8988T (cell line): ENCODE data around the gene EZH2.

Experiments
- DNase-seq: peaks from one replicate; pipeline ENCODE4 v3.0.0; 2011

EZH2 gene

GRCh38 chr7:148884049-148884298, at the start of gene EZH2:
Gene EZH2, minus strand, starts transcription at chr7:148884291. Its CDS starts 36,993 bp downstream, at chr7:148847298.
- no peak for DNase-seq

DNA sequence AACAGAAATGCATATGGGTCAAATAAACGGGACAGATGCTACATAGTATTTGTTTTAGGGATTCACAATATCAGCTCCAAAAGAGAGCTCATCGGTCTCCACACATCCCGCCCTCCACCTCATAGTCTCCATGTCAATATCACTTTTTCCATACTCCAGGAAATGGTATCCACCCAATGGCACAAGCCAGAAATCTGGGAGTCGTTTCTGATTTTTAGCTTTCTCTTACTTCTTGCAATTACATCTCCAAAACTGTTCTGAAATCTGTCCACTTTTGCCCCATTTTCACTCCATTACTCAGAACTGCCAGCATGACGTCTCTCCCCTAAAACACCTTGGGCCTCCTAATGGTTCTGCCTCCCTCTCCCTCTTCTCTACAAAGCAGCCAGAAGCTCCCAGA, 47.4 kb upstream of the EZH2 start:
- no peak for DNase-seq

GRCh38 chr7:148930335-148930734, 46.2 kb upstream of the EZH2 start:
- DNase-seq: no peak

DNA sequence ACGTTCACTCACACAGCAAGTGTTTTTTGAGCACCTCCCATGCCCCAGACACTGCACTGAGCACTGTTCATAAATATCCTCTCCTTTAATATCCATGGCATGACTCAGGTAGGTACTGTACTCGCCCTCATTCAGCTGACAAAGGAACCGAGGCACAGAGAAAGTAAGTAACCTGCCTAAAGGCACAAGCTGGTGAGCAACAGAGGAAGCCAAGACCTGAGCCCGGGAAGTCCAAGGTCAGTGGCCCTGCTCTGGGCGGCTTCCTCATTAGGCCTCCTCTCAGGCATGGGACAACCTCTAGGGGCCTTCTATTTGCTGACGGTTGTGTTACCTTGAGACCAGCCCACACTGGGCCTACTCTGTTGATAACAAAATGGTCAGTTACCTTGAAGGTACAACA, 45.1 kb upstream of the EZH2 start:
- DNase-seq: no peak

DNA sequence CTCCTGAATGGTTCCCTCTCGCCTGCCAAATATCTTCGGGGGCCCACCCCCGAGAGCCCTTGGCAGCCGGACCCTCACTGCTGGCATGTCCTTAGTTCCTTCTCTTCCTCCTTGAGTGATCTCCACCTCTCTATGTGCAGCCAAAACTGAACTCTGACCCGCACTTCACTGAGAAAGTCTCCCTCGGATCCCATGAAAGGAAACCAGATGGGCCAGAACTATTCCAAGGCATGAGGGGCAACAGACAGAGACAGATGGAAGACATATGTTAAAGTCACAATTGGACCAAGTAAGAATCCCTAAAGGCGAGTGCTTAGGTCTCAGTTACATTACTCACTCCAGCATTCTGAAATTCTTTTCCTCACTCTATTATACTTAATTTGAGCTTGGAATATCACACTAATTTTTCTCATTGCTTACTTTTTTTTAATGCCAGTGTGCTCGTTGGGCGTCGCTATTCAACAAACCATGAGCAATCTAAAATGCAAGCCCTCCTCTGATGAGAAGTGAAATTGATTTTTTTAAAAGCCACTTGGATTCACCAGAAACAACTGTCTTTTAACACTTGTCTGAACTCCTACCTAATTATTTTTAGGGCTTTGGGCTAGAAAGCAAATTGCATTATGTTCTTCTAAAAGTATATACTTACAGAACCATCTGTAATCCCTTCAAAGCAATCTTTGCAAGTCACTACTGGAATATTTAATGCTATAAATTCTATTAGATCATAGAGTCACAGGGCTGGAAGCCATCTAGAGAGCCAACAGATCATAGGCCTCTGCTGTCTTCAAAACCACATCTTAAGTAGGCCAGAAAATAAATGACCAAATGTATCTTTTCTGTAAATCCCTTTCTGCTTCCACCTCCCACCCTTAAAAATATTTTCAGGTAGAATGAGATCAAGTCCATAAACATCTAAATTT, 43.3 kb upstream of the EZH2 start:
- no peak for DNase-seq

- no peak for DNase-seq
Measured at GRCh38 chr7:148925836-148926235, 41.7 kb upstream of the EZH2 start.

GRCh38 chr7:148924011-148924410, 39.9 kb upstream of the EZH2 start:
- no peak for DNase-seq

DNA sequence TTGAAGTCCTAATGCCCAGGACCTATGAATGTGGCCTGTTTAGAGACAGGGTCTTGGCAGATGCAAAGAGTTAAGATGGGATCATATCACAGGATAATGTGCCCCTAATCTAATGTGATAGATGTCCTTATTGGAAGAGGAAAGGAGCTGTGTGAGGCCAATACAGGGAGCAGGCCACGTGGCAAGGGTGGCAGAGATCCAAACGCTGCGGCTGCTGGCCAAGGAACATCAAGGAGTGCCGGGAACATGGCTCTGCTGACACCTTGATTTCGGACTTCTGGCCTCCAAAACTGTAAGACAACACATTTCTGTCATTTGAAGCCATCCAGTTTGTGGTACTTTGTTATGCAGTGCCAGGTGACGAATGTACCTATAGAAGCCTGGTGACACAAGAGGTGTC, 37.7 kb upstream of the EZH2 start:
- DNase-seq: no peak

DNA sequence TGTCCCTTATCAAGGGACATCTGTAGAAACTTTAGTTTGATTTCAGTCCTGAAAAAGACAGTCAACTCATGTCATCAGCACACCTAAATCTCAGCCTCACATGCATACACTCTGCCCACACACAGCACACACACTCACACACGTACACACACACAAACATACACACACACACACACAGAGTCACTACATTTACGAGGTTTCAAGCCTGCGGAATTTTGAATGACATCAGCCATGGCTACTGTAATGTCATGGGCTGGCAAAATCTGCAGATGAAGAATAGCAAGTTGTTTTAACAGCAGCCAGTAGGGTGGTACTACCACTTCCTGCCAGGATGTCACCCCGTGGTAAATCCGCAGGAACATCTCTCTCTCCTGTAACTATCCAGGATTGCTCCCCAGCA, 37.1 kb upstream of the EZH2 start:
- no peak for DNase-seq

- DNase-seq: no peak
Measured at GRCh38 chr7:148919859-148920258, 35.8 kb upstream of the EZH2 start.

DNA sequence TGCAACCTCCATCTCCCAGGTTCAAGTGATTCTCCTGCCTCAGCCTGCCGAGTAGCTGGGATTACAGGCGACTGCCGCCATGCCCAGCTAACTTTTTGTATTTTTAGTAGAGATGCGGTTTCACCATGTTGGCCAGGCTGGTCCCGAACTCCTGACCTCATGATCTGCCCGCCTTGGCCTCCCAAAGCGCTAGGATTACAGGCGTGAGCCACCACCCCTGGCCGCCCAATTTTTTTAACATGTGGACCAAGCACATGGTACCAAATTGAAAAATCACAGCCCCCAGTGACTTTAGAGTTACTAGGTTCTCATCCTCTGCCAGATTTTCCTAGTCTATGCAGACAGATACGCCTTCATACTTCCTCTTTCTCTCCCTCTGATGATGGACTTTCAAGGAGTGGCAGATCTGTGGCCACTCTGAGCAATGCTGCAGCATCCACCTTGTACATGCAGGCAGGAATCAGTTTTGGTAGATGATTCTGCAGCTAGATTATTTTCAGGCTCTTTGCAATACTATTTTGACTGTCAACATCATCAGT, 34.0 kb upstream of the EZH2 start:
- no peak for DNase-seq

DNA sequence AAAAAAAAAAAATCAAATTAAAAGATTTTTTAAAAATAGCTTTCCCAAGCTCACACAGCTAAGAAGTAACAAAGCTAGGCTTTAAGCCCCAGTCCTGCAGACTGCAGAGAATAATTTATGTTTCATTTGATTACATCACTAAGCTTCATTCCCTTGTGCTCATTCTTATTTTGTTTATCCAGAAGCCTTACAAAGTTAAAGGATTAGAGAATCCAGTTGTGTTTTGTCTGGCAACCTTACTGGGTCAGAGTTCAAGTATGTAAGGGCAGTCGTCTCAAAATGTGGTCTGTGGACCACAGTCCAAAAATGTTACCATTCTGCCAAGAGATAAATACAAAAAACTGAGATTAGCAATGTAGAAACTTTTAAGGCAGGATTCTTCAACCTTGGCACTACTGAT, 32.1 kb upstream of the EZH2 start:
- no peak for DNase-seq

GRCh38 chr7:148915211-148915610, 31.1 kb upstream of the EZH2 start:
- no peak for DNase-seq

DNA sequence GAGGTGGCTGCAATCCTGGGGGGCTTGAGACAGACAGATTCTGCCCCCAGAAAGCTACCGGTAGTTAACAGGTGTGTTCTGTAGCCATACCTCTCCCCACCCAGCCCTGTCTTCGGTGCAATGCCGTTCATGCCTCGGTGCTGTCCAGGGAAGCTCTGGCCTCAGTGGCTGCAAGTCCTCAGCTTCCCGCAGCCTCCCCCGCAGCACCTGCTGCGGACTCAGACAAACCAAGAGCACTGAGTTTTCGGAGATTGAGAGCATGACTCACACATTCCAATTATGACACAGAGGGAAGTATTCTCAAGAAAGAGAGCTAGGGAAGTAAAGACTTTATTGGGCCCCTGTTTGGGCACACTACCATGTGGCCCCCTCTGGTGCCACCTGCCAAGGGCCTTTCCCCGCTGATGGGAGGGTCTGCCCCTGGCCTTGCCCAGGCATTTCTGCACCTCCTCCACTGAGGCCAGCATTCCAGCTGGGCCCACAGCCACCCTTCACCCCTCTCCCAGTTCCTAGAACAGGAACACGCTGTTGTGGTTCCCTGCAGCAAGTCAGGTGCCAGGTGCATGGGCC, 30.2 kb upstream of the EZH2 start:
- DNase-seq: peak; percentile 20

- no peak for DNase-seq
Measured at GRCh38 chr7:148912758-148913541, 28.9 kb upstream of the EZH2 start.

DNA sequence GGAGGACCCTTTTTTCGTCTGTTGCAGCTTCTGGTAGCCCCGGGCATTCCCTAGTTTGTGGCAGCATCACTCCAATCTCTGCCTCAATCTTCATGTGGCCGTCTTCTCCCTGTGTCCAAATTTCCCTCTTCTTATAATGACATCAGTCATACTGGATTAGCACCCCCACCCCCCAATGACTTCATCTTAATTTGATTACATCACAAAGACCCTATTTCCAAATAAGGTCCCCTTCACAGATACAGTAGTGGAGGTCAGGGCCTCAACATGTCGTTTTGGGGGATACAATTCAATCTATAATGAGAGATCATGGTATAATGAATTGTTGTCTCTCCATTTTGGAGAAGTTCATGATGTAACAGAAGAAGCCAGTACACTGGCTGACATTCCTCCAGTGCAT, 28.1 kb upstream of the EZH2 start:
- DNase-seq: no peak

GRCh38 chr7:148911626-148912025, 27.5 kb upstream of the EZH2 start:
- DNase-seq: no peak

- no peak for DNase-seq
Measured at GRCh38 chr7:148909568-148909967, 25.5 kb upstream of the EZH2 start.

DNA sequence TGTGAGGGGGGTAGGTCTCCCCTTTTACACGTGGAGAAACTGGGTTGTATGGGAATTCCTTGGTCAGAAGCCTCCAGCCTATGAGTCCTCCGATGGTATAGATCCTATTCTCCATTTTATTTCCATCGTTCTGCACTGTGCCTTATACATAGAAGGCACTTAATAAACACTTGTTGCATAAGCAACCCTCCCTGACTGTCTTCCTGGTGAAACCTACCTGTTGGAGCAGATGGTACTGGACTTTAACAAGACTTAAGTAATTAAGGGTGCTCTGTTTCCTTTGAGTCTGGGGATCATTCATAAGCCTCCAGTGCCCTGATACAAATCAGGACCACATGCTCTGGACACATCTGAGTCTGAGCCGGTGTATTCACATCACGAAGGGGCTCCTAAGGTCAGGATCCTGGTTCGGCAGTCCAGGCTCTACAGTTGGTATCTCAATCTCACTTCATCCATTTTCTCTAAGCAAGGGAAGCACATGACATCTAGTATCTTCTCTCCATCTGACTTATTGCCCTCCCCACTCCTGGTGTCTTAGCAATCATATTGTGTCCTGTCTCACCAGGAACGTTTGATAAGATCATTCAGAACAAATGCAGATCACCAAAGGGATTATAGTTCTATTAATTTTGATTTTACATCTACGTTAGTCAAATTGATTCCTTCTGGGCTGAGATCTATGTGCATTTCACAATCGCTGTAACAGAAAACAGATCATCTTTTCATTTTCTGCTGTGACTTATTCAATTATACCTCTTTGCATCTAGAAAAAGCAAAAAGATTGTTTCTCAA, 22.8 kb upstream of the EZH2 start:
- DNase-seq: no peak

DNA sequence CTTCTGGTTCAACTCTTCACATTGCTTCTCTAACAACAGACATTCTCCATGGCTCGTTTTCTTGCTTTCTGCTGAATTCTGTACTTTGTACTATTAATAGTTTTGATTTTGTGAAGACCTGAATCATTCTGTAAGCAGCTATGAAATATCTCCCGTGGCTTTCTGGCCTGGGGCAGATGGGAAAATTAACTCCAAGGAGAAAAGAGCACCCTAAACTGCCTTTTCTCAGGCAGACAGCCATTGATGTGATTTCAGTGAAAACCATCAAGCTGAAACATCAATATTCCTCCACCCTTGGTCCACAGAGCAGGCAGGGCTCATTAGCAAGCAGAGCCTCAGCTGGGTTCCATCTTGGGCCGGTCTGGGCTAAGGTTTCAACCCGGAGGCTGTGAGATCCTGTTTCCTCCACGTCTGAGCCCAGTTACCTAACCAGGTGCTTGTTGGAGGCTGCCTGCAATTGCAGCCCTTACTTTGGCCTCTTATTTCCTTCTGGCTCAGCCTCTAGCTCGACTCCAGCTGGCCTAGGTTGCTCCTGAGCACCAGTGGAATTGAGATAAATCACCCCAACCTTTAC, 21.1 kb upstream of the EZH2 start:
- no peak for DNase-seq

DNA sequence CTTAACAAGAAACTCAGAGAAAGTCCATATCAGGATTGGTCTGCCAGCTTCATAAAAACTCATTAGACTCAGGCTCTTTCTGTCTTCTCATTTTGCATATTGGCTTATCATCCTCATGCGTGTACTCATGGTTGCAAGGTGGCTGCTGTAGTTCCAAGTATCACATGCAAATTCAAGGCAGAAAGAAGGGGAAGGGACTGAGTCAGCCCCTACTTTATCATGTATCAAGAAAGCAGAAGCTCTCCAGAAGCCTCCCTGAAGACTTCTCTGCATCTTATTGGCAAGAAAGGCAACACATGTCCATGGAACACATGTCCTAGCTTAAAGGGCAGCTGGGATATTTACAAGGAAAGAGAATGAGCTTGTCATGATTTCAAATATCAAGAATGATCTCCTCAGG, 19.4 kb upstream of the EZH2 start:
- no peak for DNase-seq

DNA sequence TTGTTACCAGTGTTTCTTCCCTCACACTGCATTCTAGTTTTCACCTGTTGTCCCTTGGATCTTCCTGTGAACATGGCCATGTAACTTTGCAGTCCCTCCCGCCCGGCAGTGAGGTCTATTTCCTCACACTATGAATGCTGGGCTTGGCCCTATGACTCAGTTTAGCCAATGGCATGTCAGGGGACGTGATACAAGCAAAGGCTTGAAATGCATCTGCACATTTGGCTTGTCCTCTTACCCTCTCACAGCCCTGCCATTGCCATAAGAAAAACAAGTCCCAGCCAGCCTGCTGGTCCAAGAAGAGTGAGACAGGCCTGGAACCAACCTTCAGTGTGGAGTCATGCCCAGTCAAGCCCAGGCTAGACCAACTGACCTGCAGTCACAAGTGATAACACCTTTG, 17.1 kb upstream of the EZH2 start:
- DNase-seq: no peak
